HG02885 (cell line): ENCODE data around the gene ENPP4.

Experiments used
- ATAC-seq: cut with Tn5 transposase; IDR thresholded peaks from one replicate; pipeline ENCODE4 v1.9.1; 2021; ENCODE audit warnings: mild to moderate bottlenecking; ENCODE audit not compliant: unreplicated experiment, poor library complexity

The ENPP4 gene

GRCh38 chr6:46191961-46192360 is 62.2 kb downstream of the ENPP4 start:
- ATAC-seq, result no peak
